GM18520 (cell line): ENCODE measurements around the gene OSCP1.

Experiments used
- ATAC-seq: cut with Tn5 transposase; IDR thresholded peaks from one replicate; pipeline ENCODE4 v1.9.1; 2021; ENCODE audit not compliant: unreplicated experiment

The OSCP1 gene

GRCh38 chr1:36411674-36412648, 38.3 kb downstream of the OSCP1 start:
- ATAC-seq, result no peak

- ATAC-seq, result no peak
Observed at GRCh38 chr1:36408479-36408878, 41.8 kb downstream of the OSCP1 start.

GRCh38 chr1:36406440-36406839, 43.8 kb downstream of the OSCP1 start:
- ATAC-seq, result no peak

DNA sequence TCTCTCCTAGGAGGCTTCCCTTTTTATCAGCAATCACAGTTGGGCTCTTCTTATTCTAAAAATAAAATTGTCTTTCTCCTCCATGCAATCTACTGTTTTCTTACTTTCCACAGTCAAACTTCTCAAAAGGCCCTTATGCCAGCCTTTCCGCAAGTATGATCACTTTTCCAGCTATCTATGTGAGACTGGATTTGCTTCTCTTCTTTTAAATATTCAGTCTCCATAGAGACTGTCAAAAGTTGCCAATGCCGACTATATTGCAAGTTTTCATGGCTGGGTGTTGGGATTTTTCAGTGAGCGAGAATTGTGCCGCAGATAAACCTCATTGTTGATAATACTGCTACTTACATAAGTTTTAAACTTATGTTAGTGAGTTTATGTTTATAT, 47.8 kb downstream of the OSCP1 start:
- ATAC-seq, result no peak

DNA sequence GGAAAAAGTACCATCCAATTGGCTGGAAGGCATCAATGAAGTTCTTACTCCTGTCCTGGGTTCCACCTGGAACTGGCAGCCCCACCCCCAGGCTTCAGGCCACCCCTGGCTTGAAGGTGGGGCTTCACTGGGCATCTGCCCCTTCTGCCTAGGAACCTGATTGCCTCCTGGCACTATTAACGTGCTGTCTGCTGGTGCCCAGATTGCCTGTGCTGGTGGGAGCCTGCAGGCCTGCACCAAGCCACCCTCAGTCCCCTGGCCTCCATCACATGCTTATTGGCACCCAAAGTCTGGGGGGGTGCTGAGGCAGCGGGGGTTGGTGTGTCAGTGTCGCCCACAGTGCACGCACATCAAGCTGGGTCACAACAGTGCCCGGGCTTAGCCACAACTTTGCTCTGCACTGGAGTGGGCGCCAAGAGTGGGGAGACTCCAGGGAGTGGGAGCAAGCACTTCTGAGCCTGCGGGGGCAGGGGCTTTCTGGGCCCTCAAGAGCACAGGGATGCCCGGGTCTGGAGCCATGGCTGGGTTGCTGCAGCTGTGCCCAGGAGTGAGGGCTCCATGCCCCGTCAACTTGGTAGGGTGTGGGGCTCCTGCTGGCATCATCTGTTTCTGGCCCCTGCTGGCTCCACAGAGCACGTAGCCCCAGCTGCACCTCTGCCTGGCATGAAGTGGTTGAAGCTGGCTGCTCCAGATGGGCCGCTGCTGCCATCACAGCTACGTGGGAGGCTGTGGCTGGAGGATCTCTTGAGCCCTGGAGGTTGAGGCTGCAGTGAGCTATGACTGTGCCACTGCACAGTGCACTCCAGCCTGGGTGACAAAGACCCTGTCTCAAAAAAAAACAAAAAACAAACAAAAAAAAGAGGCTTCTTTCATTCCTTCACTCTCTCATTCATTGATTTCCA, 48.4 kb downstream of the OSCP1 start:
- no peak for ATAC-seq

- ATAC-seq, result no peak
Observed at GRCh38 chr1:36400825-36401601, 49.2 kb downstream of the OSCP1 start.

DNA sequence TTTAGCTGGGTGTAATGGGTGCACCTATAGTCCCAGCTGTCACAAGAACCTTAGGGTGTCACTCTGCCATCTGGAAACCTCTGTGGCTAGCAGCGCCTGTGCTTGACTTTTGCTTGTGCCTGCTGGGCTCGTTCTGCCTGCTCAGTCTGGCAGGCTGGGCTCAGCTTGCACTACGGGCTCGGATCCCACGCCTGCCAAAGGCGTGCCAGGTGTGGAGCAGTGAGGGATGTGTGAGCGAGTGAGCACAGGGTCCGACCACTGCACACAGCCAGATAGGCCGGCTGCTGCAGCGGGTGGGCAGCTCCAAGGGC, 49.8 kb downstream of the OSCP1 start:
- ATAC-seq, result no peak

- ATAC-seq, result no peak
Observed at GRCh38 chr1:36398370-36398977, 51.8 kb downstream of the OSCP1 start.

- peak; percentile 80 for ATAC-seq
Observed at GRCh38 chr1:36397378-36398230, 52.6 kb downstream of the OSCP1 start, which contains the start of gene LSM10. Gene LSM10 (minus strand): TSS chr1:36397908. CDS start chr1:36394129, 3,779 bp downstream.

- ATAC-seq, result no peak
Observed at GRCh38 chr1:36397083-36397377, 53.2 kb downstream of the OSCP1 start.

- ATAC-seq, result no peak
Observed at GRCh38 chr1:36396359-36396758, 53.9 kb downstream of the OSCP1 start.

GRCh38 chr1:36393686-36394085, 56.6 kb downstream of the OSCP1 start:
- no peak for ATAC-seq

DNA sequence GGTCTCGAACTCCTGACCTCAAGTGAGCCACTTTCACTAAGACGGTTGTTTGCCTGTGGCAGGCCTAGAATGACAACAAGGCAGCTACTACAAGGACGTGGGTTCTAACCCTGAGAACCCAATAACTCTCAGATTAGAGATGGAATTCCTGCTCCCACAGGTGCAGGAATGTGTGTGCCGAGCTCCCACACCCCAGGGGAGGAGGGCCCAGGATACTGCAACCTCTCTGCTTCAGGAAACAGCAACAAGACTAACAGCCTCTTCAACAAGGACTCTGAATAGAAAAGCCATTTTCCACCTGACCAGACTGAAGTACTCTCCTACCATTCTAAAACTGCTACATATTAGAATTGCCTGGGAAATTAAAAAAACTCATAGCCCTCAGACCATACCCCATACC, 57.4 kb downstream of the OSCP1 start:
- no peak for ATAC-seq

DNA sequence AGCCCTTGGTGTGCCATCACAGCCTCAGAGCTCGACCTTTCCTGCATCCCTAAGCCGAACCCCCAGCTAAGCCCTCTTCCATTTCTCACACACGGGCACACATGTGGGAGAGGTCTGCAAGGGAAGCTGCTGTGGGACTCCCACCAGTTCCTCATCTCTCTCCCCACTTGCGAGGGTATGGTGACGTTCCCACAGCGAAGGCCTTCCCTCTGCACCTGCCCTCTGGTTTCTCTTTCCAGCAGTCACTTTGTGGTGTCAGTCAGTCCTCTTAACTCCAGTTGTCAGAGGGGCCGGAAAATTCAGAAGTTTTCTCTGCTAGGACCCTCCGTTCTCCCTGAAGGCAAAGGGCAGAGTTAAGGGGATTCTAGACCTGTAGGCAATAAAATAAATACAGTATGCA, 59.0 kb downstream of the OSCP1 start:
- no peak for ATAC-seq

- ATAC-seq, result no peak
Observed at GRCh38 chr1:36390411-36390810, 59.8 kb downstream of the OSCP1 start.

DNA sequence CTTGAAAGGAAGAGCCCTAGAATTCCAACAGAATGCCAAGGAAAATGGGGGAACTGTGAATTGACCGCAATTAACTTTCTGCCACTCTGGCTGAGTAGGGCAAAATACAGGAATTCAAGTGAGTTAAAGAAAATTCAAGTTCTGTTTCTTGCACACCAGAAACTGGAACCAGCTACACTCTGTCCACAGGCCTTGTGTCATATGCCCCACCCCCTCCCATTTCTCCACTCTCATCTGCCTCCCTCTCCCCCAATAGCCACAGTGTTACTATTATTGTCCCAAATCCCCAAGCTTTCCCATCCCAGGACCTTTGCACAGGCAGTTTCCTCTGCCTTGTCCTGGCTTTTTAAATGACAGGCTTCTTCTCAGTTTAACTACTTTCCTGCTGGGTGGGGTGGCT, 60.3 kb downstream of the OSCP1 start:
- no peak for ATAC-seq

DNA sequence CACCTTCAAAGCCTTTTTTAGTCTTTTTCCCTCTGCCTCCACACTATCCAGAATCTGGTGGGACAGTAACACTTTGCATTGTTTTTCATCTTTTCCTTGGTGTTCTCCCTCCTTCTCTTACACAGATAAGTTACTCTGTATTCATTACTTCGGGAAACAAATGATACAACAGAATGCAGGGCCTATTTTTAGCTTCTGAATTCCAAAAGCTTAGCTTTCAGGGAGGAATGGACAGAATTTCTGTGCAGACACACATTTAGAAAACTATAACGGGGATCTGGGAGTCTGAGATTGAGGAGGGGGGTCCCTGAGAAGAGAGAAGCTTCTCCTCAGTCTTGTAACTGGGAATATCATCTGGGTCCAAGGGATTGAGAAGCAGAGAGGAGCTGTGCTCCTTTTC, 61.0 kb downstream of the OSCP1 start:
- no peak for ATAC-seq

DNA sequence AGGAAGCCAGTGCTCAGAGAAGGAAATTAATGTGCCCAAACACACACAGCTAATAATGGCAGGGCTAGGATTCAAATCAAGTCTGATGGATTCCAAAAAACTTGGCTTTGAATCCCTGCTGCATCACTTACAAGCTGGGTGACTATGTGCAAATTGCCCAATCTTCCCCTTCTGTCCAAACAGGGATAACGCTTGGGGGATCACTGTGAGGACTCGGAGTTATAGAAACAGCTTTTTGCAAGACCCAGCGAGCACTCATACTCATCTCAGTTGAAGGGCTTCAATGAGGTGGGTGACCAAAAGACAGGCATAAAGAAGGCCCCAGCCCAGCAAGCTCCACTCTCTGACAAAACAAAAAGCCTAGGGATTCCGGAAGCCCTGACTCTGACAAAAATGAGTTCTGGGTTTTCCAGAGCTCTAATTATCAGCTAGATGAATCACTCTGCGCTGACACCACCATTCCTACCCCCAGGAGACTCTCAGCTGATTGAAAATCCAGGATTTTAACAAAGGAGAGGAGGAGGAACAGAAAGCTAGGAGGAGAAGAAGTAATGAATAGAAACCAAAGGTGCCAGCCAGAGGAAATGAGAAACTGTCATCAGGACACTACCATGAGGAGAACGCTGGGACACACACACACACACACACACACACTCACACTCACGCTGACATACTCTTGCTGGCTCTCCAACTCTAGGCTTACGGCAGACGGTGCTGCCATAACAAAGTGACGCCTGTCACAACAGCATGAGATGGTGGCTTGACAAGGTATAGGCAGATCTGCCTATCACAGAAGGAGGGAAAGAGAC, 62.9 kb downstream of the OSCP1 start:
- ATAC-seq, result no peak
